ENCODE measurements around the gene ZNRF3.

Gene ZNRF3

GRCh38 chr22:28904211-28904896, 21.0 kb downstream of the ZNRF3 start:
- Histone ChIP-seq H3K9me3 (ENCODE audit: insufficient read depth, low read length, severe bottlenecking) (no peaks in the 10 kb centered on the region), H3K27me3 (ENCODE audit: insufficient read depth, low read length, poor library complexity) (no peaks in the 10 kb centered on the region), H3K79me2 (ENCODE audit: insufficient read depth, low read length) (no peaks in the 10 kb centered on the region; the same call in 1 of the 2 replicates), H3K27ac (ENCODE audit: low read length) (no peak overlapping the region), H3K9ac (ENCODE audit: low read depth, low read length) (no peak overlapping the region), H3K36me3 (ENCODE audit: insufficient read depth, low read length) (no peaks in the 10 kb centered on the region), H3K4me1 (ENCODE audit: insufficient read depth, low read length) (peaks cover 10% of the 10 kb centered on the region), H3K4me3 (ENCODE audit: low read depth in 1 of 2, low read length in 2 of 2) (no peak overlapping the region), H2AFZ (ENCODE audit: low read depth, low read length) (no peak overlapping the region), H4K20me1 (ENCODE audit: insufficient read depth, low read length) (peaks cover 73% of the 10 kb centered on the region; the same call in 1 of the 2 replicates), H3K4me2 (ENCODE audit: insufficient read depth, low read length) (no peak overlapping the region)
- TF ChIP-seq CTCF (IDR thresholded peaks at IDR 0.05; ENCODE audit: borderline replicate concordance, extremely low read depth, low read length, poor library complexity, severe bottlenecking), result no peak
- no peak for TF ChIP-seq EZH2 (IDR thresholded peaks at IDR 0.05; ENCODE audit: borderline replicate concordance, low read depth, low read length, severe bottlenecking)
- DNase-seq, result no peak
- ATAC-seq (ENCODE audit: insufficient read depth, low read depth), result no peak

GRCh38 chr22:28905256-28905832, 22.0 kb downstream of the ZNRF3 start:
- Histone ChIP-seq H3K27me3 (ENCODE audit: insufficient read depth, low read length, poor library complexity) (no peaks in the 10 kb centered on the region), H2AFZ (ENCODE audit: low read depth, low read length) (no peak overlapping the region), H3K36me3 (ENCODE audit: insufficient read depth, low read length) (no peaks in the 10 kb centered on the region), H3K79me2 (ENCODE audit: insufficient read depth, low read length) (no peaks in the 10 kb centered on the region; the same call in 1 of the 2 replicates), H3K9me3 (ENCODE audit: insufficient read depth, low read length, severe bottlenecking) (no peaks in the 10 kb centered on the region), H3K4me3 (ENCODE audit: low read depth in 1 of 2, low read length in 2 of 2) (no peak overlapping the region), H3K9ac (ENCODE audit: low read depth, low read length) (no peak overlapping the region), H3K4me1 (ENCODE audit: insufficient read depth, low read length) (peaks cover under 1% of the 10 kb centered on the region; the same call in 1 of the 2 replicates), H4K20me1 (ENCODE audit: insufficient read depth, low read length) (peaks cover 73% of the 10 kb centered on the region; the same call in 1 of the 2 replicates), H3K27ac (ENCODE audit: low read length) (no peak overlapping the region), H3K4me2 (ENCODE audit: insufficient read depth, low read length) (no peak overlapping the region)
- no peak for DNase-seq
- no peak for ATAC-seq (ENCODE audit: insufficient read depth, low read depth)
- TF ChIP-seq EZH2 (IDR thresholded peaks at IDR 0.05; ENCODE audit: borderline replicate concordance, low read depth, low read length, severe bottlenecking), result no peak
- TF ChIP-seq CTCF (IDR thresholded peaks at IDR 0.05; ENCODE audit: borderline replicate concordance, extremely low read depth, low read length, poor library complexity, severe bottlenecking), result no peak

- H3K79me2 ChIP-seq (ENCODE audit: insufficient read depth, low read length), result no peaks in the 10 kb centered on the region
- TF ChIP-seq EZH2 (IDR thresholded peaks at IDR 0.05; ENCODE audit: borderline replicate concordance, low read depth, low read length, severe bottlenecking) (no peak), CTCF (IDR thresholded peaks at IDR 0.05; ENCODE audit: borderline replicate concordance, extremely low read depth, low read length, poor library complexity, severe bottlenecking) (no peak)
- H2AFZ ChIP-seq (ENCODE audit: low read depth, low read length), result no peak overlapping the region
- no peaks in the 10 kb centered on the region for H3K9me3 ChIP-seq (ENCODE audit: insufficient read depth, low read length, severe bottlenecking)
- ATAC-seq (ENCODE audit: insufficient read depth, low read depth), result no peak
- no peak for DNase-seq
- no peak overlapping the region for H3K27ac ChIP-seq (ENCODE audit: low read length)
- H3K4me2 ChIP-seq (ENCODE audit: insufficient read depth, low read length), result no peak overlapping the region
- no peaks in the 10 kb centered on the region for H3K27me3 ChIP-seq (ENCODE audit: insufficient read depth, low read length, poor library complexity)
- peaks cover 75% of the 10 kb centered on the region; the same call in 1 of the 2 replicates for H4K20me1 ChIP-seq (ENCODE audit: insufficient read depth, low read length)
- H3K36me3 ChIP-seq (ENCODE audit: insufficient read depth, low read length), result no peaks in the 10 kb centered on the region
- H3K9ac ChIP-seq (ENCODE audit: low read depth, low read length), result no peak overlapping the region
- H3K4me3 ChIP-seq (ENCODE audit: low read depth in 1 of 2, low read length in 2 of 2), result no peak overlapping the region
- H3K4me1 ChIP-seq (ENCODE audit: insufficient read depth, low read length), result no peaks in the 10 kb centered on the region
Observed at GRCh38 chr22:28906312-28906711, 22.9 kb downstream of the ZNRF3 start.
